Endothelial cell of hepatic sinusoid (primary cell): Measurements from ENCODE around the gene OFD1.
"Not testable (repeated sequence)": the region's sequence is repeated elsewhere in the genome, so short reads cannot be mapped to it uniquely, and the experiment has no call there.

Experiments
- in situ Hi-C: cut with HindIII; loops from 2 replicates; pipeline ENCODE4 v1.10.0; 2017; ENCODE audit warnings: low sequenced_read_pairs

The OFD1 gene

GRCh38 chrX:13703135-13703534, 31.4 kb upstream of the OFD1 start:
- in situ Hi-C loops, result no loop called here

- in situ Hi-C loops, result no loop called here
These were observed 31.0 kb upstream of the OFD1 start for GRCh38 chrX:13703589-13703988.

GRCh38 chrX:13711141-13711540, 23.4 kb upstream of the OFD1 start:
- in situ Hi-C loops, result no loop called here

- in situ Hi-C loops, result no loop called here
These were observed 18.1 kb upstream of the OFD1 start for GRCh38 chrX:13716455-13716854.

- in situ Hi-C loops, result no loop called here
These were observed 17.6 kb upstream of the OFD1 start for GRCh38 chrX:13716905-13717304.

- in situ Hi-C loops, result no loop called here
These were observed 16.7 kb upstream of the OFD1 start for GRCh38 chrX:13717700-13718472.

- in situ Hi-C loops, result no loop called here
These were observed 15.2 kb upstream of the OFD1 start for GRCh38 chrX:13719192-13719856.

- in situ Hi-C loops, result no loop called here
These were observed 13.2 kb upstream of the OFD1 start for GRCh38 chrX:13721371-13721770.

GRCh38 chrX:13721819-13722519, 12.6 kb upstream of the OFD1 start:
- in situ Hi-C loops, result no loop called here

GRCh38 chrX:13724878-13725277, 9.7 kb upstream of the OFD1 start:
- in situ Hi-C loops, result not testable (repeated sequence)

GRCh38 chrX:13726583-13726982, 8.0 kb upstream of the OFD1 start:
- in situ Hi-C loops, result not testable (repeated sequence)

- in situ Hi-C loops, result not testable (repeated sequence)
These were observed 4.0 kb upstream of the OFD1 start for GRCh38 chrX:13730523-13730922.

GRCh38 chrX:13732246-13733067, 2.1 kb upstream of the OFD1 start:
- in situ Hi-C loops, result no loop called here

GRCh38 chrX:13733506-13733905, 1.0 kb upstream of the OFD1 start:
- in situ Hi-C loops, result no loop called here

- in situ Hi-C loops, result no loop called here
These were observed 7.1 kb downstream of the OFD1 start for GRCh38 chrX:13741695-13742094.

GRCh38 chrX:13742397-13743176, 8.0 kb downstream of the OFD1 start:
- in situ Hi-C loops, result no loop called here

GRCh38 chrX:13747836-13748235, 13.3 kb downstream of the OFD1 start:
- in situ Hi-C loops, result no loop called here

- in situ Hi-C loops, result no loop called here
These were observed 13.9 kb downstream of the OFD1 start for GRCh38 chrX:13748486-13748885.

GRCh38 chrX:13750204-13750603, 15.7 kb downstream of the OFD1 start:
- in situ Hi-C loops, result no loop called here

GRCh38 chrX:13750812-13751211, 16.3 kb downstream of the OFD1 start:
- in situ Hi-C loops, result no loop called here
